ENCODE data around the gene ASNSD1. TPM values are rescaled to one million over a fixed set of nuclear protein-coding genes. Genes with fewer than 3 reads are reported as not detected.

Gene ASNSD1
- total and polyA plus RNA-seq, 2 of the 8 experiments (the other 6 are each of a cell fraction or from before 2014, with no cell fraction given) = 14.1 to 44.8 TPM

DNA sequence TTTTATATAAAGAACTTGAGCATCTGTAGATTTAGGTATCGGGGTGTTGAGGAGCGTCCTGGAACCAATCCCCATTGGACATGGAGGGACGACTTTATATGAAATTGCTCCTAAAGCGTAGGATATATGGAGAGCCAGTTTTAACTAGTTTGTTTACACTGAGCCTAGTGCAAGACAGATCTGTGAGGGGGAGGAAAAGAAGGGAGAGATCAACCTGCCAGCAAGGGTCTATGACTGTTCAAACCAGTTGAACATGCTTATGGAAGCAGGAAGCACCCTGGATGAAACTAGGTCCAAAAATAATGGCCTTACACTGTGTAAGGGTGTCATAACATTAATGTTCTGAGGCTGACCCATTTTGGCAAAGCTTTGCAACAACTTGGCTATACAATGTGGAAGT, 46.7 kb upstream of the ASNSD1 start:
- WGBS, 2 experiments (ENCODE audit: extremely low coverage in 1 of 2, insufficient coverage in 1 of 2, insufficient read length in 1 of 2, insufficient replicate concordance in 2 of 2, low coverage in 1 of 2, low lambda C conversion rate in 2 of 2, missing lambda C conversion rate in 1 of 2) = 90% methylated on average over 4 of the region's 4 CpGs; no CpG with 5 or more reads in 1 of the 2 experiments
- no peak overlapping the region for H3K14ac ChIP-seq (ENCODE audit: insufficient read length)
- no peak overlapping the region for H3K23ac ChIP-seq (ENCODE audit: insufficient read length)
- no peaks in the 10 kb centered on the region for H4K20me1 ChIP-seq (replicated peaks in 1 of 2; ENCODE audit: control insufficient read depth in 1 of 2, insufficient read depth in 2 of 2, low read length in 2 of 2)
- no peak overlapping the region for H3K4me3 ChIP-seq (ENCODE audit: extremely low read depth in 1 of 4, insufficient read depth in 2 of 4, low read depth in 3 of 4, low read length in 4 of 4)
- H4K91ac ChIP-seq (replicated peaks; ENCODE audit: insufficient read length, low read length) = no peak overlapping the region
- no peak for DNase-seq (ENCODE audit: low read depth in 1 of 2, low spot score in 2 of 2)
- no peak overlapping the region for H4K5ac ChIP-seq (ENCODE audit: insufficient read length, low read depth, low read length)
- H2BK15ac ChIP-seq (ENCODE audit: low read length) = no peak overlapping the region
- H3K79me2 ChIP-seq (ENCODE audit: control insufficient read depth in 1 of 2, insufficient read depth in 2 of 2, low read length in 2 of 2) = no peaks in the 10 kb centered on the region
- ChIA-PET CTCF (ENCODE audit: partially characterized antibody) (interaction anchor here (0.9 kb wide), 1 partner anchor 19 kb away, joined by 4 read pairs; no protein-coding TSS in a partner anchor), POLR2A (ENCODE audit: partially characterized antibody) (no interaction called here)
- H2BK5ac ChIP-seq (ENCODE audit: low read depth, low read length) = no peak overlapping the region
- no peak for TF ChIP-seq TAF7 (optimal IDR thresholded peaks at IDR 0.05; ENCODE audit: borderline replicate concordance, low read depth, low read length)
- TF ChIP-seq NANOG (IDR thresholded peaks at IDR 0.05; ENCODE audit: insufficient read depth, low read depth, low read length, poor library complexity, severe bottlenecking) = no peak
- no peak for TF ChIP-seq SP4 (IDR thresholded peaks at IDR 0.05; ENCODE audit: low read length)
- TF ChIP-seq HDAC2 (IDR thresholded peaks at IDR 0.05; ENCODE audit: borderline replicate concordance in 1 of 2, low read depth in 2 of 2, low read length in 2 of 2) = no peak
- TF ChIP-seq RFX5 (IDR thresholded peaks at IDR 0.05; ENCODE audit: borderline replicate concordance, low read depth, low read length) = no peak
- no peak for TF ChIP-seq CBX5 (IDR thresholded peaks at IDR 0.05; ENCODE audit: low read depth, low read length)
- no peak for TF ChIP-seq SP1 (IDR thresholded peaks at IDR 0.05; ENCODE audit: low read depth, low read length)
- TF ChIP-seq, protein P1, sequence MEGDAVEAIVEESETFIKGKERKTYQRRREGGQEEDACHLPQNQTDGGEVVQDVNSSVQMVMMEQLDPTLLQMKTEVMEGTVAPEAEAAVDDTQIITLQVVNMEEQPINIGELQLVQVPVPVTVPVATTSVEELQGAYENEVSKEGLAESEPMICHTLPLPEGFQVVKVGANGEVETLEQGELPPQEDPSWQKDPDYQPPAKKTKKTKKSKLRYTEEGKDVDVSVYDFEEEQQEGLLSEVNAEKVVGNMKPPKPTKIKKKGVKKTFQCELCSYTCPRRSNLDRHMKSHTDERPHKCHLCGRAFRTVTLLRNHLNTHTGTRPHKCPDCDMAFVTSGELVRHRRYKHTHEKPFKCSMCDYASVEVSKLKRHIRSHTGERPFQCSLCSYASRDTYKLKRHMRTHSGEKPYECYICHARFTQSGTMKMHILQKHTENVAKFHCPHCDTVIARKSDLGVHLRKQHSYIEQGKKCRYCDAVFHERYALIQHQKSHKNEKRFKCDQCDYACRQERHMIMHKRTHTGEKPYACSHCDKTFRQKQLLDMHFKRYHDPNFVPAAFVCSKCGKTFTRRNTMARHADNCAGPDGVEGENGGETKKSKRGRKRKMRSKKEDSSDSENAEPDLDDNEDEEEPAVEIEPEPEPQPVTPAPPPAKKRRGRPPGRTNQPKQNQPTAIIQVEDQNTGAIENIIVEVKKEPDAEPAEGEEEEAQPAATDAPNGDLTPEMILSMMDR (IDR thresholded peaks at IDR 0.05; ENCODE audit: control extremely low read depth in 1 of 3, insufficient read depth in 1 of 3, low read depth in 1 of 3, low read length in 3 of 3) = no peak
- no peak for TF ChIP-seq CBX8 (IDR thresholded peaks at IDR 0.05; ENCODE audit: borderline replicate concordance, low read depth, low read length)
- no peak for TF ChIP-seq KDM5A (IDR thresholded peaks at IDR 0.05; ENCODE audit: low read length)
- no peak for TF ChIP-seq CEBPB (IDR thresholded peaks at IDR 0.05; ENCODE audit: low read depth, low read length)
- no peak for TF ChIP-seq RAD21 (IDR thresholded peaks at IDR 0.05 in 1 of 2, conservative IDR thresholded peaks at IDR 0.05 in 1 of 2; ENCODE audit: low read depth in 2 of 2, low read length in 2 of 2)
- H3K9ac ChIP-seq (replicated peaks in 1 of 4; ENCODE audit: extremely low read depth in 1 of 4, low read depth in 3 of 4, low read length in 3 of 4) = no peak overlapping the region
- no peak overlapping the region for H3K4me2 ChIP-seq (ENCODE audit: insufficient read depth in 1 of 2, low read depth in 2 of 2, low read length in 2 of 2)
- no peak overlapping the region for H2BK20ac ChIP-seq (ENCODE audit: low read length)
- no peaks in the 10 kb centered on the region for H3K79me1 ChIP-seq (ENCODE audit: low read depth, low read length)
- H3K4me1 ChIP-seq (replicated peaks in 1 of 4; ENCODE audit: control insufficient read depth in 3 of 4, insufficient read depth in 4 of 4, low read length in 3 of 4) = no peaks in the 10 kb centered on the region
- no peak overlapping the region for H4K8ac ChIP-seq (ENCODE audit: extremely low read depth, insufficient read depth, low read length)
- no peak overlapping the region for H2BK12ac ChIP-seq (ENCODE audit: low read depth, low read length)
- H3K27me3 ChIP-seq (replicated peaks in 1 of 4; ENCODE audit: control insufficient read depth in 3 of 4, extremely low read depth in 1 of 4, insufficient read depth in 3 of 4, low read length in 3 of 4) = no peaks in the 10 kb centered on the region
- H3K36me3 ChIP-seq (ENCODE audit: control insufficient read depth in 2 of 4, insufficient read depth in 4 of 4, low read length in 3 of 4) = no peaks in the 10 kb centered on the region
- H3K27ac ChIP-seq (ENCODE audit: low read depth, low read length) = no peak overlapping the region
- no peaks in the 10 kb centered on the region for H3K9me3 ChIP-seq (ENCODE audit: insufficient read depth in 2 of 2, low read depth in 1 of 2, low read length in 1 of 2)
- no peak overlapping the region for H2BK120ac ChIP-seq (replicated peaks; ENCODE audit: low read depth, low read length)
- H2AK5ac ChIP-seq (ENCODE audit: low read depth, low read length) = no peak overlapping the region
- H3K23me2 ChIP-seq (ENCODE audit: low read depth, low read length) = no peaks in the 10 kb centered on the region
- H3K18ac ChIP-seq (ENCODE audit: extremely low read depth, low read length) = no peak overlapping the region
- FAIRE-seq = no peak
- H3K4ac ChIP-seq (replicated peaks; ENCODE audit: insufficient read length, low read depth, low read length) = no peak overlapping the region
- H2AFZ ChIP-seq (ENCODE audit: low read length) = no peak overlapping the region
- no peak overlapping the region for H3K56ac ChIP-seq (replicated peaks; ENCODE audit: insufficient read length, low read depth, low read length)
